DOHH2 (cell line): Measurements from ENCODE around the gene GCC2.
"Not testable (repeated sequence)": the region's sequence is repeated elsewhere in the genome, so short reads cannot be mapped to it uniquely, and the experiment has no call there.

Experiments
- EZH2phosphoT487 ChIP-seq: fragments of 200-600 bp; sonication (generic); IDR thresholded peaks from 2 replicates; pipeline ENCODE4 v1.6.1; 2017; ENCODE audit warnings: borderline replicate concordance, mild to moderate bottlenecking, antibody characterized with exemption, low read length, moderate library complexity, mixed read lengths
- TF ChIP-seq, protein P1 (sequence below): fragments of 200-600 bp; sonication (generic); IDR thresholded peaks from one replicate; pipeline ENCODE4 v1.5.1; 2014; ENCODE audit warnings: antibody characterized with exemption, mild to moderate bottlenecking, low read depth, low read length; ENCODE audit not compliant: poor library complexity, severe bottlenecking

- TF ChIP-seq, protein P1, sequence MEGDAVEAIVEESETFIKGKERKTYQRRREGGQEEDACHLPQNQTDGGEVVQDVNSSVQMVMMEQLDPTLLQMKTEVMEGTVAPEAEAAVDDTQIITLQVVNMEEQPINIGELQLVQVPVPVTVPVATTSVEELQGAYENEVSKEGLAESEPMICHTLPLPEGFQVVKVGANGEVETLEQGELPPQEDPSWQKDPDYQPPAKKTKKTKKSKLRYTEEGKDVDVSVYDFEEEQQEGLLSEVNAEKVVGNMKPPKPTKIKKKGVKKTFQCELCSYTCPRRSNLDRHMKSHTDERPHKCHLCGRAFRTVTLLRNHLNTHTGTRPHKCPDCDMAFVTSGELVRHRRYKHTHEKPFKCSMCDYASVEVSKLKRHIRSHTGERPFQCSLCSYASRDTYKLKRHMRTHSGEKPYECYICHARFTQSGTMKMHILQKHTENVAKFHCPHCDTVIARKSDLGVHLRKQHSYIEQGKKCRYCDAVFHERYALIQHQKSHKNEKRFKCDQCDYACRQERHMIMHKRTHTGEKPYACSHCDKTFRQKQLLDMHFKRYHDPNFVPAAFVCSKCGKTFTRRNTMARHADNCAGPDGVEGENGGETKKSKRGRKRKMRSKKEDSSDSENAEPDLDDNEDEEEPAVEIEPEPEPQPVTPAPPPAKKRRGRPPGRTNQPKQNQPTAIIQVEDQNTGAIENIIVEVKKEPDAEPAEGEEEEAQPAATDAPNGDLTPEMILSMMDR: not testable (repeated sequence)
- not testable (repeated sequence) for TF ChIP-seq EZH2phosphoT487
These were observed 76.3 kb downstream of the GCC2 start for GRCh38 chr2:108525258-108525657.
